GM23248 (cell line): ENCODE data around the gene TNNT2. TPM values are rescaled to one million over a fixed set of nuclear protein-coding genes. Genes with fewer than 3 reads are reported as not detected.
A peak's percentile ranks its signal among the peaks of the same experiment; 100 is the strongest.

Experiments used
- DNase-seq: peaks from one replicate; pipeline ENCODE4 v3.0.0-alpha.2; 2015
- H2AFZ ChIP-seq: fragments of 200-600 bp; sonication (generic); 2 replicates; pipeline ENCODE4 v1.6.1; 2016; ENCODE audit warnings: antibody characterized with exemption
- H3F3A ChIP-seq: fragments of 200-600 bp; sonication (generic); 2 replicates; pipeline ENCODE4 v1.6.1; 2016; ENCODE audit warnings: mild to moderate bottlenecking, antibody characterized with exemption, mixed run types; ENCODE audit not compliant: insufficient read depth
- H3K27ac ChIP-seq: fragments of 200-600 bp; sonication (generic); 2 replicates; pipeline ENCODE4 v1.5.1; 2016; ENCODE audit warnings: mild to moderate bottlenecking
- H3K27me3 ChIP-seq: fragments of 200-600 bp; sonication (generic); replicated peaks from 2 replicates; pipeline ENCODE4 v1.6.1; 2016; ENCODE audit warnings: mild to moderate bottlenecking; ENCODE audit not compliant: insufficient read depth
- H3K36me3 ChIP-seq: fragments of 200-600 bp; sonication (generic); 2 replicates; pipeline ENCODE4 v1.6.1; 2016; ENCODE audit warnings: low read depth, mild to moderate bottlenecking
- H3K4me1 ChIP-seq: fragments of 200-600 bp; sonication (generic); 2 replicates; pipeline ENCODE4 v1.6.1; 2016; ENCODE audit warnings: mild to moderate bottlenecking; ENCODE audit not compliant: insufficient read depth
- H3K4me2 ChIP-seq: fragments of 200-600 bp; sonication (generic); one replicate; pipeline ENCODE4 v1.6.1; 2016; ENCODE audit warnings: mild to moderate bottlenecking; ENCODE audit not compliant: unreplicated experiment
- H3K4me3 ChIP-seq: fragments of 200-600 bp; sonication (generic); 2 replicates; pipeline ENCODE4 v1.5.1; 2016; ENCODE audit warnings: mild to moderate bottlenecking
- H3K79me2 ChIP-seq: fragments of 200-600 bp; sonication (generic); 2 replicates; pipeline ENCODE4 v1.6.1; 2016; ENCODE audit warnings: mild to moderate bottlenecking; ENCODE audit not compliant: insufficient read depth
- H3K9ac ChIP-seq: fragments of 200-600 bp; sonication (generic); 2 replicates; pipeline ENCODE4 v1.6.1; 2016; ENCODE audit warnings: mild to moderate bottlenecking
- H3K9me2 ChIP-seq: fragments of 200-600 bp; sonication (generic); 2 replicates; pipeline ENCODE4 v1.6.1; 2016; ENCODE audit warnings: mixed run types, mild to moderate bottlenecking, moderate library complexity; ENCODE audit not compliant: insufficient read depth
- H3K9me3 ChIP-seq: fragments of 200-600 bp; sonication (generic); one replicate; pipeline ENCODE4 v1.6.1; 2017; ENCODE audit warnings: low read depth
- H4K20me1 ChIP-seq: fragments of 200-600 bp; sonication (generic); 2 replicates; pipeline ENCODE4 v1.6.0; 2016; ENCODE audit not compliant: insufficient read depth
- EZH2 ChIP-seq: fragments of 200-600 bp; sonication (generic); IDR thresholded peaks from 2 replicates; pipeline ENCODE4 v1.6.1; 2018; ENCODE audit warnings: antibody characterized with exemption, mild to moderate bottlenecking; ENCODE audit not compliant: insufficient read depth, poor library complexity, severe bottlenecking
- EZH2phosphoT487 ChIP-seq: fragments of 200-600 bp; sonication (generic); IDR thresholded peaks from 2 replicates; pipeline ENCODE4 v1.6.1; 2018; ENCODE audit warnings: antibody characterized with exemption, moderate library complexity, mild to moderate bottlenecking, low read depth; ENCODE audit not compliant: insufficient read depth
- WGBS, 2 experiments: methylation state at CpG; one replicate each; pipeline ENCODE4 v1.1.6; 2015 to 2017; ENCODE audit warnings: low lambda C conversion rate in 2 of 2, low coverage in 1 of 2; ENCODE audit errors: missing lambda C conversion rate in 2 of 2; 5-methylcytosine and 5-hydroxymethylcytosine counted together
- in situ Hi-C: fragments of 300-500 bp; cut with MboI; formaldehyde crosslinking; loops from 2 replicates; pipeline ENCODE4 v1.15.0; 2020
- polyA plus RNA-seq: library from polyadenylated mRNA; unstranded; fragments of >200 nt; fragmentation: Nextera tagmentation; extraction: Ambion mirVana; gene quantifications from 2 replicates; pipeline ENCODE4 v1.2.1, GENCODE V29; 2016
- total RNA-seq: library from RNA; depleted of rRNA; stranded (reverse); fragments of >200 nt; shearing (Covaris generic); gene quantifications from 2 replicates; pipeline ENCODE4 v1.2.3, GENCODE V29; 2014

The TNNT2 gene
- total and polyA plus RNA-seq, 2 experiments from 2014 or later, result not detected

DNA sequence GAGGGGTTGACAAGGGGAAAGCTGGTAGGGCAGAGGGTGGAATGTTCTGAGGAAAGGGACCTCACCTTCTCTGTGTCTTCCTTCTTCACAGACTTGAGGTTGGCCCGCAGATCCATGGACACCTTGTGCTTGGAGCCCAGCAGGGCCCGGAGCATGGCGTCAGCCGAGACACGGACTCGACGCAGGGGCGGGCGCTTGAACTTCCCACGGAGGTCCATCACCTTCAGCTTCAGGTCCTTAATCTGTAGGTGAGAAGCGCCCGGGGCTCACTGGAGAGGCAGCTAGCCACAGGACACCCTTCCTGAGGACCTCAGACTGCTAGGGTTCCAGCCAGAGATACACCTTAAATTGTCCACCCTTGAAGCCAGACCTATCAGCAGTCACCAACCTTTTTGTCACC is 33.8 kb upstream of the TNNT2 start:
- Histone ChIP-seq H3K9me3 (no peaks in the 10 kb centered on the region), H3F3A (no peaks in the 10 kb centered on the region), H3K27ac (no peak overlapping the region), H3K4me2 (no peak overlapping the region), H3K36me3 (no peaks in the 10 kb centered on the region), H2AFZ (no peak overlapping the region), H3K9me2 (no peaks in the 10 kb centered on the region), H3K79me2 (no peaks in the 10 kb centered on the region), H3K27me3 (peaks cover 53% of the 10 kb centered on the region), H4K20me1 (no peaks in the 10 kb centered on the region), H3K4me1 (no peaks in the 10 kb centered on the region), H3K4me3 (no peak overlapping the region), H3K9ac (no peak overlapping the region)
- DNase-seq, result no peak
- WGBS, 2 experiments, result 74 to 76% methylated on average over 12 of the region's 12 CpGs
- in situ Hi-C loops, result no loop called here
- no peak for TF ChIP-seq EZH2
- TF ChIP-seq EZH2phosphoT487, result no peak

DNA sequence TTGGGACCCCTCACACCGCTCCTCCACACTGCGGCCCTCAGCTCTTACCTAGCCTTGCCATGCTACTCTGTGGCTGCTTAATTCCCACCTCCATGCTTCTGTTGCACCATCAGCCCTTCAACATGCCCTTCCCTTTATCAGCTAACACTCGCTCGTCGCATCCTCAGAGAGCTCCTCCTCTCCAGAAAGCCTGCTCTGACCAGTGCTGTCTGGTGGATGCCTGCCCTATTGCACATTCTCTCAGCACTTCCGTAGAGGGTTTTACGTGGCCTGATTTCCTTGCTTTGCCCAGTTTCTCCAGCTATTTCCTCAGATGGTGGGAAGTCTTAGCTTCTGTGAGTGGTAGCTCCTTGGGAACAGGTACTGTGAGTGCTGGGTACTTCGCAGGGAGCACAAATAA is 32.0 kb upstream of the TNNT2 start:
- in situ Hi-C loops, result no loop called here
- no peaks in the 10 kb centered on the region for H3K9me3 ChIP-seq
- H3K79me2 ChIP-seq, result no peaks in the 10 kb centered on the region
- H3K9me2 ChIP-seq, result no peaks in the 10 kb centered on the region
- no peak overlapping the region for H3K9ac ChIP-seq
- H3K4me3 ChIP-seq, result no peak overlapping the region
- peaks cover 39% of the 10 kb centered on the region for H3K27me3 ChIP-seq
- H2AFZ ChIP-seq, result no peak overlapping the region
- no peaks in the 10 kb centered on the region for H4K20me1 ChIP-seq
- H3F3A ChIP-seq, result no peaks in the 10 kb centered on the region
- no peak overlapping the region for H3K27ac ChIP-seq
- TF ChIP-seq EZH2phosphoT487, result no peak
- no peak for TF ChIP-seq EZH2
- H3K36me3 ChIP-seq, result no peaks in the 10 kb centered on the region
- 65 to 69% methylated on average over 8 of the region's 8 CpGs for WGBS, 2 experiments
- DNase-seq, result peak; percentile 48
- H3K4me2 ChIP-seq, result no peak overlapping the region
- H3K4me1 ChIP-seq, result no peaks in the 10 kb centered on the region

DNA sequence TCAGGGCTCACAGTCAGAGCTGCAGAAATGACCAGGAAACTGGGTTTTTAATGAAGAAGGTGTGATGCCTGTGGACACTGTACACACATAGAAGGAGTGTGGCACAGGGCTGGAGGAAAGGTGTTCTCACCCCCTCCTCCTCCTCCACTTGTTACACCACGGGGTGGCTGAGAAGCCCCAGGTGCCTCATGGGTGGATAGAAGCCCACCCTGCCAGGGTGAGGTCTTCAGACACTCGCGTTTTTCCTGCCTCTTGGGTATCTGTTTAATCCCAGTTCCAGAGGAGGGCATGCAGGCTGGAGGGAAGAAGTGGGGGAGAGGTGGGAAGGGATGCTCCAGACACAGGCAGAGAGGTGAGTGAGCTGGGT is 31.3 kb upstream of the TNNT2 start:
- Histone ChIP-seq H4K20me1 (no peaks in the 10 kb centered on the region), H3K27me3 (peaks cover 43% of the 10 kb centered on the region), H3K9me2 (no peaks in the 10 kb centered on the region), H3F3A (no peaks in the 10 kb centered on the region), H3K4me2 (no peak overlapping the region), H3K27ac (no peak overlapping the region), H3K9ac (no peak overlapping the region), H3K36me3 (no peaks in the 10 kb centered on the region), H2AFZ (no peak overlapping the region), H3K4me3 (no peak overlapping the region), H3K79me2 (no peaks in the 10 kb centered on the region), H3K9me3 (no peaks in the 10 kb centered on the region), H3K4me1 (no peaks in the 10 kb centered on the region)
- WGBS, 2 experiments, result 31 to 44% methylated on average over 3 of the region's 3 CpGs
- DNase-seq, result no peak
- TF ChIP-seq EZH2phosphoT487, result no peak
- no peak for TF ChIP-seq EZH2
- in situ Hi-C loops, result no loop called here

DNA sequence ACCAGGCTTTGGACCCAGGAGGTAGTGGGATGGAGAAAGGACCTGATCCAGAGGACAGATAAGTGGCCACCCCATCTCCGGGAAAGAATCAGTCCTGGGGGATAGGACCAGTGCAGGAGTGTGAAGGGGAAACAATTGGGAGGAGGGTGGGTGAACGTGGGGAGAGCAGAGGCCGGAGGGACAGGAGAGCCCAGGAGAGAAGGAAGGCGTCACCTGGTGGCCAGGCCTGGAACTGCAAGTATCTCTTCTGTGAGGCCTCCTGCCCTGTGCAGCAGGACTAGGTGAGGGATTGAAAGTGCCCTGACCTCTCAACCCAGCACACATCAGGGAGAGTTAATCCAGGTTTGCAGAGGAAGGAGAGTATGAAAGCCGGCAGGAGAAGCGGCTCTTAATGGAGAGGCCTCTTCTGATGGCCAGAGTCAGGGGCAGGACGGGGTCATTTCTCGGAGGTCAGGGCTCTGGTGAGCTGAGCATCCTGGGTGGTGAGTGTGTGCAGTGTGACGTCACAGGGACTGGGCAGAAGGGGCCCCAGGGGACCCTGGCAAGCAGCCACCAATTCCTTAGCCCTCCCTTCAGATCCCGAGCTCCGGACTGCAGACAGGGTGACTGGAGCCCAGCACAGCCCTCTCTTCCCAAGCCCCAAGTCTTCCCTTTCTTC is 30.8 kb upstream of the TNNT2 start:
- no peak for TF ChIP-seq EZH2
- no peak for TF ChIP-seq EZH2phosphoT487
- H3K4me2 ChIP-seq, result no peak overlapping the region
- H3K4me1 ChIP-seq, result no peaks in the 10 kb centered on the region
- no peaks in the 10 kb centered on the region for H3F3A ChIP-seq
- H3K4me3 ChIP-seq, result no peak overlapping the region
- in situ Hi-C loops, result no loop called here
- peaks cover 44% of the 10 kb centered on the region for H3K27me3 ChIP-seq
- peak; percentile 73 for DNase-seq
- WGBS, 2 experiments, result 37 to 39% methylated on average over 11 of the region's 11 CpGs
- no peaks in the 10 kb centered on the region for H4K20me1 ChIP-seq
- H3K9me2 ChIP-seq, result no peaks in the 10 kb centered on the region
- no peak overlapping the region for H2AFZ ChIP-seq
- H3K36me3 ChIP-seq, result no peaks in the 10 kb centered on the region
- no peaks in the 10 kb centered on the region for H3K79me2 ChIP-seq
- no peak overlapping the region for H3K27ac ChIP-seq
- H3K9ac ChIP-seq, result no peak overlapping the region
- H3K9me3 ChIP-seq, result no peaks in the 10 kb centered on the region
